ENCODE measurements around the gene S100A5. TPM values are rescaled to one million over a fixed set of nuclear protein-coding genes. Genes with fewer than 3 reads are reported as not detected.

Gene S100A5
- polyA plus RNA-seq, 2 of the 4 experiments (the other 2 are of a cell fraction): 0.45 to 0.68 TPM

- 0 out of 2 replicates have a peak, but pooled peaks have one; percentile 31 for TF ChIP-seq ATOH8 (CRISPR knock-in tag; IDR thresholded peaks at IDR 0.05; ENCODE audit: low read depth)
- peak; percentile 37; the same call in 1 of the 2 replicates for TF ChIP-seq JUNB (IDR thresholded peaks at IDR 0.05)
- TF ChIP-seq JUN (IDR thresholded peaks at IDR 0.05): peak; percentile 29 to 74; a peak in 3 of 5 replicates
- TF ChIP-seq HDAC2 (IDR thresholded peaks at IDR 0.05): no peak
- TF ChIP-seq GATA3 (IDR thresholded peaks at IDR 0.05; ENCODE audit: borderline replicate concordance): no peak
- TF ChIP-seq FOSL2 (IDR thresholded peaks at IDR 0.05): peak; percentile 36; the same call in 1 of the 2 replicates
- peak; percentile 43; the same call in 1 of the 2 replicates for TF ChIP-seq FOSL2 (CRISPR knock-in tag; IDR thresholded peaks at IDR 0.05)
- no peak for TF ChIP-seq CBX2 (IDR thresholded peaks at IDR 0.05; ENCODE audit: borderline replicate concordance, low read depth)
- TF ChIP-seq CBX8 (IDR thresholded peaks at IDR 0.05): no peak
- peak; percentile 39; the same call in 1 of the 2 replicates for TF ChIP-seq PBX3 (IDR thresholded peaks at IDR 0.05)
Observed at GRCh38 chr1:153506831-153507413, 33.8 kb downstream of the S100A5 start (continued).

- H3K4me2 ChIP-seq: peak overlapping the region; percentile 78
- ChIA-PET CTCF (interaction anchor here (8.8 to 24.0 kb wide), 4 partner anchors 11 to 152 kb away, joined by 99 to 731 read pairs (median 222); partner anchors contain the start of genes PGLYRP4, S100A6 and S100A9), POLR2A (interaction anchor here (0.6 to 1.1 kb wide), 4 partner anchors 14 to 60 kb away, joined by 3 read pairs; partner anchors contain the start of genes S100A4 and S100A6)
- FAIRE-seq (no peak), ATAC-seq (no peak), DNase-seq (ENCODE audit: low read depth in 1 of 2, low spot score in 1 of 2) (no peak)
- H3K27ac ChIP-seq: peak overlapping the region; percentile 87
- no peaks in the 10 kb centered on the region for H3K9me3 ChIP-seq
- TF ChIP-seq CTCF (IDR thresholded peaks at IDR 0.05) (no peak), SREBF2 (IDR thresholded peaks at IDR 0.05) (no peak), KDM5A (IDR thresholded peaks at IDR 0.05) (no peak), HOXA7 (CRISPR knock-in tag; IDR thresholded peaks at IDR 0.05) (no peak), HEYL (CRISPR knock-in tag; IDR thresholded peaks at IDR 0.05) (no peak), FOSB (CRISPR knock-in tag; IDR thresholded peaks at IDR 0.05) (no peak), RCOR1 (IDR thresholded peaks at IDR 0.05; ENCODE audit: low read depth, low read length) (no peak), NR3C1 (IDR thresholded peaks at IDR 0.05) (no peak), BCL3 (IDR thresholded peaks at IDR 0.05) (no peak), MAZ (IDR thresholded peaks at IDR 0.05; ENCODE audit: borderline replicate concordance, low read depth, low read length) (no peak), REST (IDR thresholded peaks at IDR 0.05) (no peak), ZC3H11A (IDR thresholded peaks at IDR 0.05) (no peak), RARB (CRISPR knock-in tag; IDR thresholded peaks at IDR 0.05) (no peak), MAFK (IDR thresholded peaks at IDR 0.05; ENCODE audit: partially characterized antibody) (no peak), POLR2A (IDR thresholded peaks at IDR 0.05; ENCODE audit: low read length) (no peak), SMC3 (IDR thresholded peaks at IDR 0.05) (no peak), KDM1A (IDR thresholded peaks at IDR 0.05; ENCODE audit: low read depth) (no peak), USF2 (IDR thresholded peaks at IDR 0.05) (no peak), JUN (IDR thresholded peaks at IDR 0.05) (no peak)
- 86% methylated on average over 5 of the region's 5 CpGs for WGBS (ENCODE audit: missing lambda C conversion rate)
- no peak overlapping the region for H3K4me3 ChIP-seq
- peaks cover 36% of the 10 kb centered on the region for H3K4me1 ChIP-seq
Observed at GRCh38 chr1:153506386-153506785, 34.3 kb downstream of the S100A5 start.
